ENCODE results near the gene CCDC27.

DNA sequence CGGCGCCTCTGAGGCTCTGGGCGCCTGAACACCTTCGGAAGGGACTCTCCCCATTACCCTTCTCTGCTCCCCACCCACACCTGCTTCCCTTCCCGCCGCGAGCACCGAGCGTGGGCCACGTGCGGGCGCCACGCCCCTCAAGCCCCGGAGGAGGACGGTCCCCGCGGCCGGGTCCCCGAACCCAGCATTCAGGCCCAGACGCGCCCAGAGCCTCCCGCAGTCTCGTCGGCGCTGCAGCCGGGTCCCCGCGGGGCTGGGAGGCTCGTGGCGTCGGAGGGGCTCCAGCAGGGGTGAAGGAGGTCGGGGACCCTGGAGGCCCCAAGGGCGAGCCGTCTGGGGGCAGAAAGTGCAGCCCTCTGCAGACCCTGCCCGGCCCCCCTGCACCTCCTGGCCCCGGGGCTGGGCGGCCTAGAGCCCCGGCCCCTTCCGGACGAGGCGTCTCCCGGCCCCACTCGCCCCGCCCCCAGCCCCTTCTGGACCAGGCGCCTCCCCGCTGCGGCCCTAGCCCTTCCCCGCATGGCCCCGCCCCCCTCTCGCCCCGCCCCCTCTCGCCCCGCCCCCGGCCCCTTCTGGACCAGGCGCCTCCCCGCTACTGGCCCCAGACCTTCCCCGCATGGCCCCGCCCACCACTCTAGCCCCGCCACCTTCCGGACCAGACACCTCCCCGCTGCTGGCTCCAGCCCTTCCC, 19.9 kb downstream of the CCDC27 start:
- TF ChIP-seq, protein P1, sequence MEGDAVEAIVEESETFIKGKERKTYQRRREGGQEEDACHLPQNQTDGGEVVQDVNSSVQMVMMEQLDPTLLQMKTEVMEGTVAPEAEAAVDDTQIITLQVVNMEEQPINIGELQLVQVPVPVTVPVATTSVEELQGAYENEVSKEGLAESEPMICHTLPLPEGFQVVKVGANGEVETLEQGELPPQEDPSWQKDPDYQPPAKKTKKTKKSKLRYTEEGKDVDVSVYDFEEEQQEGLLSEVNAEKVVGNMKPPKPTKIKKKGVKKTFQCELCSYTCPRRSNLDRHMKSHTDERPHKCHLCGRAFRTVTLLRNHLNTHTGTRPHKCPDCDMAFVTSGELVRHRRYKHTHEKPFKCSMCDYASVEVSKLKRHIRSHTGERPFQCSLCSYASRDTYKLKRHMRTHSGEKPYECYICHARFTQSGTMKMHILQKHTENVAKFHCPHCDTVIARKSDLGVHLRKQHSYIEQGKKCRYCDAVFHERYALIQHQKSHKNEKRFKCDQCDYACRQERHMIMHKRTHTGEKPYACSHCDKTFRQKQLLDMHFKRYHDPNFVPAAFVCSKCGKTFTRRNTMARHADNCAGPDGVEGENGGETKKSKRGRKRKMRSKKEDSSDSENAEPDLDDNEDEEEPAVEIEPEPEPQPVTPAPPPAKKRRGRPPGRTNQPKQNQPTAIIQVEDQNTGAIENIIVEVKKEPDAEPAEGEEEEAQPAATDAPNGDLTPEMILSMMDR (IDR thresholded peaks at IDR 0.05; ENCODE audit: low read depth, low read length, missing input control): no peak
- no peak for TF ChIP-seq GABPA (IDR thresholded peaks at IDR 0.05 in 1 of 2, conservative IDR thresholded peaks at IDR 0.05 in 1 of 2)
- no peak for TF ChIP-seq RAD21 (IDR thresholded peaks at IDR 0.05)
- TF ChIP-seq FOXA1 (IDR thresholded peaks at IDR 0.05): no peak
- TF ChIP-seq TAF1 (conservative IDR thresholded peaks at IDR 0.05): no peak
- TF ChIP-seq, protein P2, sequence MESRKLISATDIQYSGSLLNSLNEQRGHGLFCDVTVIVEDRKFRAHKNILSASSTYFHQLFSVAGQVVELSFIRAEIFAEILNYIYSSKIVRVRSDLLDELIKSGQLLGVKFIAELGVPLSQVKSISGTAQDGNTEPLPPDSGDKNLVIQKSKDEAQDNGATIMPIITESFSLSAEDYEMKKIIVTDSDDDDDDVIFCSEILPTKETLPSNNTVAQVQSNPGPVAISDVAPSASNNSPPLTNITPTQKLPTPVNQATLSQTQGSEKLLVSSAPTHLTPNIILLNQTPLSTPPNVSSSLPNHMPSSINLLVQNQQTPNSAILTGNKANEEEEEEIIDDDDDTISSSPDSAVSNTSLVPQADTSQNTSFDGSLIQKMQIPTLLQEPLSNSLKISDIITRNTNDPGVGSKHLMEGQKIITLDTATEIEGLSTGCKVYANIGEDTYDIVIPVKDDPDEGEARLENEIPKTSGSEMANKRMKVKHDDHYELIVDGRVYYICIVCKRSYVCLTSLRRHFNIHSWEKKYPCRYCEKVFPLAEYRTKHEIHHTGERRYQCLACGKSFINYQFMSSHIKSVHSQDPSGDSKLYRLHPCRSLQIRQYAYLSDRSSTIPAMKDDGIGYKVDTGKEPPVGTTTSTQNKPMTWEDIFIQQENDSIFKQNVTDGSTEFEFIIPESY (IDR thresholded peaks at IDR 0.05): no peak
- TF ChIP-seq, protein P3, sequence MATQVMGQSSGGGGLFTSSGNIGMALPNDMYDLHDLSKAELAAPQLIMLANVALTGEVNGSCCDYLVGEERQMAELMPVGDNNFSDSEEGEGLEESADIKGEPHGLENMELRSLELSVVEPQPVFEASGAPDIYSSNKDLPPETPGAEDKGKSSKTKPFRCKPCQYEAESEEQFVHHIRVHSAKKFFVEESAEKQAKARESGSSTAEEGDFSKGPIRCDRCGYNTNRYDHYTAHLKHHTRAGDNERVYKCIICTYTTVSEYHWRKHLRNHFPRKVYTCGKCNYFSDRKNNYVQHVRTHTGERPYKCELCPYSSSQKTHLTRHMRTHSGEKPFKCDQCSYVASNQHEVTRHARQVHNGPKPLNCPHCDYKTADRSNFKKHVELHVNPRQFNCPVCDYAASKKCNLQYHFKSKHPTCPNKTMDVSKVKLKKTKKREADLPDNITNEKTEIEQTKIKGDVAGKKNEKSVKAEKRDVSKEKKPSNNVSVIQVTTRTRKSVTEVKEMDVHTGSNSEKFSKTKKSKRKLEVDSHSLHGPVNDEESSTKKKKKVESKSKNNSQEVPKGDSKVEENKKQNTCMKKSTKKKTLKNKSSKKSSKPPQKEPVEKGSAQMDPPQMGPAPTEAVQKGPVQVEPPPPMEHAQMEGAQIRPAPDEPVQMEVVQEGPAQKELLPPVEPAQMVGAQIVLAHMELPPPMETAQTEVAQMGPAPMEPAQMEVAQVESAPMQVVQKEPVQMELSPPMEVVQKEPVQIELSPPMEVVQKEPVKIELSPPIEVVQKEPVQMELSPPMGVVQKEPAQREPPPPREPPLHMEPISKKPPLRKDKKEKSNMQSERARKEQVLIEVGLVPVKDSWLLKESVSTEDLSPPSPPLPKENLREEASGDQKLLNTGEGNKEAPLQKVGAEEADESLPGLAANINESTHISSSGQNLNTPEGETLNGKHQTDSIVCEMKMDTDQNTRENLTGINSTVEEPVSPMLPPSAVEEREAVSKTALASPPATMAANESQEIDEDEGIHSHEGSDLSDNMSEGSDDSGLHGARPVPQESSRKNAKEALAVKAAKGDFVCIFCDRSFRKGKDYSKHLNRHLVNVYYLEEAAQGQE (IDR thresholded peaks at IDR 0.05): no peak
- TF ChIP-seq RXRA (IDR thresholded peaks at IDR 0.05): no peak
- TF ChIP-seq, protein P4, sequence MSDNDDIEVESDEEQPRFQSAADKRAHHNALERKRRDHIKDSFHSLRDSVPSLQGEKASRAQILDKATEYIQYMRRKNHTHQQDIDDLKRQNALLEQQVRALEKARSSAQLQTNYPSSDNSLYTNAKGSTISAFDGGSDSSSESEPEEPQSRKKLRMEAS (IDR thresholded peaks at IDR 0.05): no peak

All from liver (tissue), 3 donors.